HepG2 (cell line): Measurements from ENCODE around the gene ZNF530. TPM values are rescaled to one million over a fixed set of nuclear protein-coding genes. Genes with fewer than 3 reads are reported as not detected.

Experiments
- HES4 ChIP-seq: sonication (generic); formaldehyde crosslinking; IDR thresholded peaks from 2 replicates; pipeline ENCODE4 v1.9.0; 2021; ENCODE audit warnings: mild to moderate bottlenecking, missing genetic modification reagents, borderline replicate concordance
- KMT2B ChIP-seq: IDR thresholded peaks from 2 replicates; pipeline ENCODE4 v1.6.1; 2016; ENCODE audit warnings: missing genetic modification reagents, missing compliant biosample characterization
- MBD4 ChIP-seq: IDR thresholded peaks from 2 replicates; pipeline ENCODE4 v1.6.1; 2012; ENCODE audit warnings: low read length, inconsistent platforms, borderline replicate concordance
- MEF2D ChIP-seq: sonication (generic); formaldehyde crosslinking; IDR thresholded peaks from 2 replicates; pipeline ENCODE4 v1.5.1; 2020; ENCODE audit warnings: mild to moderate bottlenecking, missing genetic modification reagents
- NFIB ChIP-seq: sonication (generic); formaldehyde crosslinking; IDR thresholded peaks from 2 replicates; pipeline ENCODE4 v1.9.0; 2021; ENCODE audit warnings: missing genetic modification reagents, mild to moderate bottlenecking, borderline replicate concordance
- NKX3-1 ChIP-seq: sonication (generic); formaldehyde crosslinking; IDR thresholded peaks from 2 replicates; pipeline ENCODE4 v1.5.0; 2020; ENCODE audit warnings: missing genetic modification reagents
- NR3C1 ChIP-seq: sonication (generic); formaldehyde crosslinking; IDR thresholded peaks from 2 replicates; pipeline ENCODE4 v1.4.0; 2020; ENCODE audit warnings: missing genetic modification reagents
- SMARCE1 ChIP-seq: fragments of 450-650 bp; IDR thresholded peaks from 2 replicates; pipeline ENCODE4 v1.6.1; 2017; ENCODE audit warnings: borderline replicate concordance
- ZNF12 ChIP-seq: sonication (generic); formaldehyde crosslinking; IDR thresholded peaks from 2 replicates; pipeline ENCODE4 v1.5.0; 2020; ENCODE audit warnings: missing genetic modification reagents
- ZNF143 ChIP-seq: sonication (generic); formaldehyde crosslinking; IDR thresholded peaks from 2 replicates; pipeline ENCODE4 v1.4.0; 2020; ENCODE audit warnings: missing genetic modification reagents
- ZNF17 ChIP-seq: sonication (generic); formaldehyde crosslinking; IDR thresholded peaks from 2 replicates; pipeline ENCODE4 v1.5.0; 2020; ENCODE audit warnings: mild to moderate bottlenecking, missing genetic modification reagents
- ZNF232 ChIP-seq: sonication (generic); formaldehyde crosslinking; IDR thresholded peaks from 2 replicates; pipeline ENCODE4 v1.4.0; 2020; ENCODE audit warnings: missing genetic modification reagents, borderline replicate concordance
- ZNF234 ChIP-seq: sonication (generic); formaldehyde crosslinking; conservative IDR thresholded peaks from 2 replicates; pipeline ENCODE4 v1.5.1; 2020; ENCODE audit warnings: mild to moderate bottlenecking, missing genetic modification reagents
- ZNF337 ChIP-seq: sonication (generic); formaldehyde crosslinking; IDR thresholded peaks from 2 replicates; pipeline ENCODE4 v1.5.1; 2020; ENCODE audit warnings: missing genetic modification reagents, low read depth, mild to moderate bottlenecking, borderline replicate concordance
- ZNF510 ChIP-seq: sonication (generic); formaldehyde crosslinking; IDR thresholded peaks from 2 replicates; pipeline ENCODE4 v1.4.0; 2020; ENCODE audit warnings: low read depth, mild to moderate bottlenecking, missing genetic modification reagents
- ZSCAN9 ChIP-seq: IDR thresholded peaks from 2 replicates; pipeline ENCODE4 v1.6.1; 2016; ENCODE audit warnings: borderline replicate concordance
- ZZZ3 ChIP-seq: sonication (generic); formaldehyde crosslinking; IDR thresholded peaks from 2 replicates; pipeline ENCODE4 v1.4.0; 2020; ENCODE audit warnings: missing genetic modification reagents, mild to moderate bottlenecking, borderline replicate concordance
- polyA plus RNA-seq, 8 experiments: library from polyadenylated mRNA; depleted of rRNA in 3 of 8; stranded (reverse) in 7 of 8; unstranded in 1 of 8; fragments of >200 nt; fragmentation: Illumina TruSeq in 4 of 8; extraction: Trizol in 4 of 8; gene quantifications; 2 replicates each; pipeline versions ENCODE4 v1.2.1 to v1.2.3, GENCODE V29; 2011 to 2016; ENCODE audit warnings: low read depth in 4 of 8, missing spikeins in 1 of 8, mixed read lengths in 1 of 8; ENCODE audit not compliant: insufficient read depth in 1 of 8
- total RNA-seq, 5 experiments: library from RNA; depleted of rRNA; stranded (reverse); fragments of >200 nt; fragmentation: Illumina TruSeq; extraction: Trizol; gene quantifications; 2 replicates each; pipeline ENCODE4 v1.2.3, GENCODE V29; 2016; ENCODE audit warnings: low read depth in 1 of 5
- TF ChIP-seq, protein P1 (sequence below): sonication (generic); formaldehyde crosslinking; IDR thresholded peaks from 2 replicates; pipeline ENCODE4 v1.4.0; 2020; ENCODE audit warnings: mild to moderate bottlenecking, low read depth, missing genetic modification reagents
- TF ChIP-seq, protein P2 (sequence below): IDR thresholded peaks from 2 replicates; pipeline ENCODE4 v1.6.1; 2016; ENCODE audit warnings: low read depth
- TF ChIP-seq, protein P3 (sequence below), 2 experiments: IDR thresholded peaks; 2 replicates each; pipeline ENCODE4 v1.6.1; 2011 to 2012; ENCODE audit warnings: low read length in 2 of 2, borderline replicate concordance in 1 of 2, low read depth in 1 of 2, mild to moderate bottlenecking in 1 of 2, moderate library complexity in 1 of 2
- TF ChIP-seq, protein P4 (sequence below): sonication (generic); formaldehyde crosslinking; IDR thresholded peaks from 2 replicates; pipeline ENCODE4 v1.9.0; 2021; ENCODE audit warnings: missing genetic modification reagents, borderline replicate concordance

The ZNF530 gene
- total and polyA plus RNA-seq, 2 of the 13 experiments (the other 11 are each of a cell fraction or from before 2014, with no cell fraction given), result 1.1 to 7.8 TPM

DNA sequence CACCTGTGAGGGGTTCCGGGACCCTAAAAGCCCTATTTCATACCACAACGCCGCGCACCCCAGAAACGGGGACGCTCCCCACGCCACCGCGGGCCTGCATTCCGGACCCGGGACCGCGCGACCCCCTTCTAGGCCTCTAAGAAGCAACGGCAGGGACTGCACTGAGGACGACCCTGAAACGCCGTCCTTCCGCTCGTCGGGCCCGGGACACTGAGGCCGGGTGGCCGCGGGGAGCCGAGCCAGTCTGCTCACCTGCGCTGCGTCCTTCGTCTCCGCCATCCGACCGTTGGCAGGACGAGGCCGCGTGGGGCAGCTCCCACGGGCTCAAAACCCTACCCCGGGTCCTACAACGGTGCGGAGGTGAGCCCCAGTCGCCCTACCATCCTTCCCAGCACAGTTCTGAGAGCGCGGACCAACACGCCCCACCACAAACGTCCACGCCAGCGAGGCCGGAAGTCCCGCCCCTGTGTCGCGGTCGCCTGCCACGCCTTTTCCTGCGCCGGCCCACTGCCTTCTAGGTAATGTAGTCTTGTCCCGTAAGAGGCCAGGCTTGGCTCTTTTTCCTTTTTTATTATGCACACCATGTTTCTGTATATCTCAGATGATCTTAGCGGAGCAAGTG is 40.2 kb upstream of the ZNF530 start, which contains the start of gene ZNF550 (continued):
- TF ChIP-seq, protein P1, sequence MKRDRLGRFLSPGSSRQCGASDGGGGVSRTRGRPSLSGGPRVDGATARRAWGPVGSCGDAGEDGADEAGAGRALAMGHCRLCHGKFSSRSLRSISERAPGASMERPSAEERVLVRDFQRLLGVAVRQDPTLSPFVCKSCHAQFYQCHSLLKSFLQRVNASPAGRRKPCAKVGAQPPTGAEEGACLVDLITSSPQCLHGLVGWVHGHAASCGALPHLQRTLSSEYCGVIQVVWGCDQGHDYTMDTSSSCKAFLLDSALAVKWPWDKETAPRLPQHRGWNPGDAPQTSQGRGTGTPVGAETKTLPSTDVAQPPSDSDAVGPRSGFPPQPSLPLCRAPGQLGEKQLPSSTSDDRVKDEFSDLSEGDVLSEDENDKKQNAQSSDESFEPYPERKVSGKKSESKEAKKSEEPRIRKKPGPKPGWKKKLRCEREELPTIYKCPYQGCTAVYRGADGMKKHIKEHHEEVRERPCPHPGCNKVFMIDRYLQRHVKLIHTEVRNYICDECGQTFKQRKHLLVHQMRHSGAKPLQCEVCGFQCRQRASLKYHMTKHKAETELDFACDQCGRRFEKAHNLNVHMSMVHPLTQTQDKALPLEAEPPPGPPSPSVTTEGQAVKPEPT (CRISPR knock-in tag), result 0 out of 2 replicates have a peak, but pooled peaks have one; percentile 39
- TF ChIP-seq ZNF232 (no peak), NKX3-1 (no peak), KMT2B (CRISPR knock-in tag) (no peak; the same call in 1 of the 2 replicates), HES4 (CRISPR knock-in tag) (peak; percentile 77; the same call in 1 of the 2 replicates), MBD4 (no peak), ZNF337 (peak; percentile 72; the same call in 1 of the 2 replicates), ZZZ3 (CRISPR knock-in tag) (peak; percentile 59), ZNF510 (CRISPR knock-in tag) (peak; percentile 68; the same call in 1 of the 2 replicates), NR3C1 (CRISPR knock-in tag) (no peak), NFIB (CRISPR knock-in tag) (no peak), ZNF17 (CRISPR knock-in tag) (no peak), ZNF12 (CRISPR knock-in tag) (no peak), SMARCE1 (no peak), ZSCAN9 (CRISPR knock-in tag) (no peak), ZNF234 (CRISPR knock-in tag) (no peak), ZNF143 (CRISPR knock-in tag) (peak; percentile 98), MEF2D (peak; percentile 57)
- TF ChIP-seq, protein P2, sequence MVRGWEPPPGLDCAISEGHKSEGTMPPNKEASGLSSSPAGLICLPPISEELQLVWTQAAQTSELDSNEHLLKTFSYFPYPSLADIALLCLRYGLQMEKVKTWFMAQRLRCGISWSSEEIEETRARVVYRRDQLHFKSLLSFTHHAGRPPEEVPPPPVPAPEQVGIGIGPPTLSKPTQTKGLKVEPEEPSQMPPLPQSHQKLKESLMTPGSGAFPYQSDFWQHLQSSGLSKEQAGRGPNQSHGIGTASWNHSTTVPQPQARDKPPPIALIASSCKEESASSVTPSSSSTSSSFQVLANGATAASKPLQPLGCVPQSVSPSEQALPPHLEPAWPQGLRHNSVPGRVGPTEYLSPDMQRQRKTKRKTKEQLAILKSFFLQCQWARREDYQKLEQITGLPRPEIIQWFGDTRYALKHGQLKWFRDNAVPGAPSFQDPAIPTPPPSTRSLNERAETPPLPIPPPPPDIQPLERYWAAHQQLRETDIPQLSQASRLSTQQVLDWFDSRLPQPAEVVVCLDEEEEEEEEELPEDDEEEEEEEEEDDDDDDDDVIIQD, result no peak
- TF ChIP-seq, protein P3, sequence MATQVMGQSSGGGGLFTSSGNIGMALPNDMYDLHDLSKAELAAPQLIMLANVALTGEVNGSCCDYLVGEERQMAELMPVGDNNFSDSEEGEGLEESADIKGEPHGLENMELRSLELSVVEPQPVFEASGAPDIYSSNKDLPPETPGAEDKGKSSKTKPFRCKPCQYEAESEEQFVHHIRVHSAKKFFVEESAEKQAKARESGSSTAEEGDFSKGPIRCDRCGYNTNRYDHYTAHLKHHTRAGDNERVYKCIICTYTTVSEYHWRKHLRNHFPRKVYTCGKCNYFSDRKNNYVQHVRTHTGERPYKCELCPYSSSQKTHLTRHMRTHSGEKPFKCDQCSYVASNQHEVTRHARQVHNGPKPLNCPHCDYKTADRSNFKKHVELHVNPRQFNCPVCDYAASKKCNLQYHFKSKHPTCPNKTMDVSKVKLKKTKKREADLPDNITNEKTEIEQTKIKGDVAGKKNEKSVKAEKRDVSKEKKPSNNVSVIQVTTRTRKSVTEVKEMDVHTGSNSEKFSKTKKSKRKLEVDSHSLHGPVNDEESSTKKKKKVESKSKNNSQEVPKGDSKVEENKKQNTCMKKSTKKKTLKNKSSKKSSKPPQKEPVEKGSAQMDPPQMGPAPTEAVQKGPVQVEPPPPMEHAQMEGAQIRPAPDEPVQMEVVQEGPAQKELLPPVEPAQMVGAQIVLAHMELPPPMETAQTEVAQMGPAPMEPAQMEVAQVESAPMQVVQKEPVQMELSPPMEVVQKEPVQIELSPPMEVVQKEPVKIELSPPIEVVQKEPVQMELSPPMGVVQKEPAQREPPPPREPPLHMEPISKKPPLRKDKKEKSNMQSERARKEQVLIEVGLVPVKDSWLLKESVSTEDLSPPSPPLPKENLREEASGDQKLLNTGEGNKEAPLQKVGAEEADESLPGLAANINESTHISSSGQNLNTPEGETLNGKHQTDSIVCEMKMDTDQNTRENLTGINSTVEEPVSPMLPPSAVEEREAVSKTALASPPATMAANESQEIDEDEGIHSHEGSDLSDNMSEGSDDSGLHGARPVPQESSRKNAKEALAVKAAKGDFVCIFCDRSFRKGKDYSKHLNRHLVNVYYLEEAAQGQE (IDR thresholded peaks at IDR 0.05; ENCODE audit: borderline replicate concordance in 1 of 2, low read depth in 1 of 2, low read length in 2 of 2), result no peak
- TF ChIP-seq, protein P4, sequence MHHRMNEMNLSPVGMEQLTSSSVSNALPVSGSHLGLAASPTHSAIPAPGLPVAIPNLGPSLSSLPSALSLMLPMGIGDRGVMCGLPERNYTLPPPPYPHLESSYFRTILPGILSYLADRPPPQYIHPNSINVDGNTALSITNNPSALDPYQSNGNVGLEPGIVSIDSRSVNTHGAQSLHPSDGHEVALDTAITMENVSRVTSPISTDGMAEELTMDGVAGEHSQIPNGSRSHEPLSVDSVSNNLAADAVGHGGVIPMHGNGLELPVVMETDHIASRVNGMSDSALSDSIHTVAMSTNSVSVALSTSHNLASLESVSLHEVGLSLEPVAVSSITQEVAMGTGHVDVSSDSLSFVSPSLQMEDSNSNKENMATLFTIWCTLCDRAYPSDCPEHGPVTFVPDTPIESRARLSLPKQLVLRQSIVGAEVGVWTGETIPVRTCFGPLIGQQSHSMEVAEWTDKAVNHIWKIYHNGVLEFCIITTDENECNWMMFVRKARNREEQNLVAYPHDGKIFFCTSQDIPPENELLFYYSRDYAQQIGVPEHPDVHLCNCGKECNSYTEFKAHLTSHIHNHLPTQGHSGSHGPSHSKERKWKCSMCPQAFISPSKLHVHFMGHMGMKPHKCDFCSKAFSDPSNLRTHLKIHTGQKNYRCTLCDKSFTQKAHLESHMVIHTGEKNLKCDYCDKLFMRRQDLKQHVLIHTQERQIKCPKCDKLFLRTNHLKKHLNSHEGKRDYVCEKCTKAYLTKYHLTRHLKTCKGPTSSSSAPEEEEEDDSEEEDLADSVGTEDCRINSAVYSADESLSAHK (CRISPR knock-in tag), result no peak
